ENCODE results near the gene TPRA1. TPM values are rescaled to one million over a fixed set of nuclear protein-coding genes. Genes with fewer than 3 reads are reported as not detected.

TPRA1 gene
- total RNA-seq, 1 experiment from 2014 or later, result 24.2 TPM

GRCh38 chr3:127572186-127572585 is 18.3 kb downstream of the TPRA1 start (continued):
- TF ChIP-seq ZNF121 (CRISPR knock-in tag; IDR thresholded peaks at IDR 0.05) (no peak), CBFB (CRISPR knock-in tag; IDR thresholded peaks at IDR 0.05; ENCODE audit: low read depth) (no peak), CTCF (IDR thresholded peaks at IDR 0.05) (no peak), AR (CRISPR knock-in tag; IDR thresholded peaks at IDR 0.05) (no peak), FOXK1 (CRISPR knock-in tag; IDR thresholded peaks at IDR 0.05) (no peak), EMX1 (CRISPR knock-in tag; IDR thresholded peaks at IDR 0.05) (no peak), ELF4 (CRISPR knock-in tag; IDR thresholded peaks at IDR 0.05; ENCODE audit: low read depth) (no peak), ZNF671 (CRISPR knock-in tag; IDR thresholded peaks at IDR 0.05) (no peak), ESRRA (CRISPR knock-in tag; IDR thresholded peaks at IDR 0.05; ENCODE audit: borderline replicate concordance) (no peak), E2F5 (CRISPR knock-in tag; IDR thresholded peaks at IDR 0.05) (no peak), ZNF219 (CRISPR knock-in tag; IDR thresholded peaks at IDR 0.05; ENCODE audit: borderline replicate concordance) (no peak), CDX4 (CRISPR knock-in tag; IDR thresholded peaks at IDR 0.05; ENCODE audit: borderline replicate concordance) (no peak)

GRCh38 chr3:127570520-127570919 is 20.0 kb downstream of the TPRA1 start:
- Mint-ChIP-seq H3K36me3 (peaks cover 7% of the 10 kb centered on the region; the same call in 1 of the 2 replicates), H3K9me3 (no peaks in the 10 kb centered on the region), H3K27ac (no peak overlapping the region), H3K27me3 (ENCODE audit: low read depth) (peaks cover 3% of the 10 kb centered on the region; the same call in 1 of the 2 replicates), H3K4me1 (no peaks in the 10 kb centered on the region), H3K4me3 (no peak overlapping the region)
- ATAC-seq (no peak), DNase-seq (ENCODE audit: low spot score) (no peak)
- TF ChIP-seq GTF2I (CRISPR knock-in tag; conservative IDR thresholded peaks at IDR 0.05), result no peak
- ChIA-PET CTCF (no interaction called here), POLR2A (no interaction called here)

- peaks cover 1% of the 10 kb centered on the region; the same call in 1 of the 2 replicates for H3K9me3 Mint-ChIP-seq
- H3K4me3 Mint-ChIP-seq, result no peak overlapping the region
- H3K27me3 Mint-ChIP-seq (ENCODE audit: low read depth), result peaks cover 6% of the 10 kb centered on the region; the same call in 1 of the 2 replicates
- DNase-seq (ENCODE audit: low spot score) (no peak), ATAC-seq (no peak)
- H3K27ac Mint-ChIP-seq, result no peak overlapping the region
- peaks cover 4% of the 10 kb centered on the region; the same call in 1 of the 2 replicates for H3K36me3 Mint-ChIP-seq
- CTCF ChIA-PET, result no interaction called here
- H3K4me1 Mint-ChIP-seq, result no peaks in the 10 kb centered on the region
- TF ChIP-seq EMX1 (CRISPR knock-in tag; IDR thresholded peaks at IDR 0.05) (no peak), FOXP4 (CRISPR knock-in tag; IDR thresholded peaks at IDR 0.05) (no peak), CREM (CRISPR knock-in tag; IDR thresholded peaks at IDR 0.05) (no peak), MXD4 (CRISPR knock-in tag; IDR thresholded peaks at IDR 0.05; ENCODE audit: borderline replicate concordance) (no peak)
- POLR2A ChIA-PET, result no interaction called here
Observed at GRCh38 chr3:127569160-127569559, 21.4 kb downstream of the TPRA1 start.
